Calu3 (cell line): ENCODE results near the gene CCL28. TPM values are rescaled to one million over a fixed set of nuclear protein-coding genes. Genes with fewer than 3 reads are reported as not detected.

ENCODE experiments used
- BruUV-seq: library from RNA; stranded (reverse); fragments of 400-500 nt; replicated peaks from 2 replicates; lab custom pipeline; 2021; lab: Mats Ljungman, UMichigan
- CTCF ChIA-PET: fragments of 300-600 bp; sonication (Branson Sonifier 250); formaldehyde crosslinking; loops from one replicate; lab custom pipeline; 2022; ENCODE audit warnings: antibody characterized with exemption; lab: Charles Lee
- DNase-seq: peaks from one replicate; pipeline ENCODE4 v3.0.0; 2022
- H3K27ac Mint-ChIP-seq: one replicate; pipeline ENCODE4 v1.8.0; 2022; ENCODE audit warnings: mixed read lengths; ENCODE audit not compliant: unreplicated experiment
- H3K27me3 Mint-ChIP-seq: one replicate; pipeline ENCODE4 v1.8.0; 2022; ENCODE audit warnings: mixed read lengths; ENCODE audit not compliant: unreplicated experiment
- H3K36me3 Mint-ChIP-seq: one replicate; pipeline ENCODE4 v1.8.0; 2022; ENCODE audit warnings: mild to moderate bottlenecking, moderate library complexity, mixed read lengths; ENCODE audit not compliant: insufficient read depth, unreplicated experiment
- H3K4me1 Mint-ChIP-seq: one replicate; pipeline ENCODE4 v1.8.0; 2022; ENCODE audit warnings: mild to moderate bottlenecking, low read depth, mixed read lengths; ENCODE audit not compliant: unreplicated experiment
- H3K4me3 Mint-ChIP-seq: one replicate; pipeline ENCODE4 v1.8.0; 2022; ENCODE audit warnings: mild to moderate bottlenecking, low read depth, moderate library complexity, mixed read lengths; ENCODE audit not compliant: unreplicated experiment
- H3K9me3 Mint-ChIP-seq: one replicate; pipeline ENCODE4 v1.8.0; 2022; ENCODE audit warnings: low read depth, mixed read lengths; ENCODE audit not compliant: unreplicated experiment
- CTCF ChIP-seq: fragments of 200-600 bp; IDR thresholded peaks from one replicate; pipeline ENCODE4 v1.8.0; 2022; ENCODE audit warnings: antibody characterized with exemption; ENCODE audit not compliant: unreplicated experiment
- intact Hi-C: fragments of 100-400 bp; cut with micrococcal nuclease; formaldehyde crosslinking; loops from one replicate; pipeline ENCODE4 v1.10.0; 2022; ENCODE audit not compliant: unreplicated experiment
- total RNA-seq: library from RNA; stranded (reverse); gene quantifications from 2 replicates; pipeline ENCODE4 v1.2.3, GENCODE V29; 2022

Gene CCL28
- total RNA-seq, 1 experiment from 2014 or later, result 12.2 TPM

- DNase-seq, result no peak
- intact Hi-C loops, result loop anchor here (1.0 kb wide), 1 partner anchor 84 kb away; no protein-coding TSS in a partner anchor
- TF ChIP-seq CTCF, result no peak
- Mint-ChIP-seq H3K27ac (peak overlapping the region; percentile 4), H3K36me3 (peaks cover 9% of the 10 kb centered on the region), H3K4me3 (no peak overlapping the region), H3K4me1 (peaks cover 21% of the 10 kb centered on the region), H3K27me3 (no peaks in the 10 kb centered on the region), H3K9me3 (peaks cover 12% of the 10 kb centered on the region)
- BruUV-seq, result no TSS peak
- CTCF ChIA-PET, result interaction anchor here (3.5 kb wide), 1 partner anchor 84 kb away, joined by 52 read pairs; the partner anchor contains the start of gene TMEM267
Measured at GRCh38 chr5:43400082-43400481, 12.1 kb downstream of the CCL28 start.

DNA sequence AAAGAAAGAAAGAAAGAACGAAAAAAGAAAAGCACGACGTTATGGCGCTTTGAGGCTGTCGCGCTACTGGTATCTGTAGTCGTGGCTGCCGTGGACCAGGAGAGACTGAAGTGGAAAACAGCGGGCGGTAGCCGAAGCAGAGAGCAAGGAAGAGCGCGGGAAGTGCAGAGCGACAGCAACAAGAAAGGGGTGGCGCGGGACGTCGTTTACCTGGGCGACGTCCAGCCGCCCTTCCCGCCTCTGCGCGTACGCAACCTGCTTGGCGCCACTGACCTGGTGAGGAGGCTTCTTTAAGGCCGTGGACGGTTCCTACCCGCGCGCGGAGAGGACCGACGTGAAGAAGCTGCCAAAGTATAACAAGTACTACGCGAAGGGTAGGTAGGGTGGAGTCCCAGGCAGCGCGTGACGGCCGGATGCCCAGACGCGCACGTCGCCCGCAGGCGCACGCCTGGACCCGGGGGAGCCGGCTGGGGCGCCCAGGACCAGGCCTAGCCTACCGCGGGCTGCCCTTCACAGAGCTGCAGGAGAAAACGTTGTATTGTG, 15.4 kb downstream of the CCL28 start:
- TF ChIP-seq CTCF, result no peak
- intact Hi-C loops, result no loop called here
- CTCF ChIA-PET, result no interaction called here
- no peak overlapping the region for H3K27ac Mint-ChIP-seq
- DNase-seq, result no peak
- H3K4me3 Mint-ChIP-seq, result no peak overlapping the region
- H3K36me3 Mint-ChIP-seq, result no peaks in the 10 kb centered on the region
- peaks cover 6% of the 10 kb centered on the region for H3K4me1 Mint-ChIP-seq
- BruUV-seq, result no TSS peak
- H3K9me3 Mint-ChIP-seq, result peaks cover 4% of the 10 kb centered on the region
- no peaks in the 10 kb centered on the region for H3K27me3 Mint-ChIP-seq

- intact Hi-C loops, result no loop called here
- no peaks in the 10 kb centered on the region for H3K36me3 Mint-ChIP-seq
- no peaks in the 10 kb centered on the region for H3K9me3 Mint-ChIP-seq
- H3K27me3 Mint-ChIP-seq, result no peaks in the 10 kb centered on the region
- BruUV-seq, result no TSS peak
- H3K4me1 Mint-ChIP-seq, result no peaks in the 10 kb centered on the region
- TF ChIP-seq CTCF, result no peak
- H3K4me3 Mint-ChIP-seq, result no peak overlapping the region
- CTCF ChIA-PET, result interaction anchor here (0.5 to 2.6 kb wide), 14 partner anchors 26 to 284 kb away, joined by 3 to 23 read pairs (median 3); partner anchors contain the start of genes HMGCS1, NIM1K and TMEM267
- no peak overlapping the region for H3K27ac Mint-ChIP-seq
- no peak for DNase-seq
Measured at GRCh38 chr5:43390471-43390870, 21.7 kb downstream of the CCL28 start.

DNA sequence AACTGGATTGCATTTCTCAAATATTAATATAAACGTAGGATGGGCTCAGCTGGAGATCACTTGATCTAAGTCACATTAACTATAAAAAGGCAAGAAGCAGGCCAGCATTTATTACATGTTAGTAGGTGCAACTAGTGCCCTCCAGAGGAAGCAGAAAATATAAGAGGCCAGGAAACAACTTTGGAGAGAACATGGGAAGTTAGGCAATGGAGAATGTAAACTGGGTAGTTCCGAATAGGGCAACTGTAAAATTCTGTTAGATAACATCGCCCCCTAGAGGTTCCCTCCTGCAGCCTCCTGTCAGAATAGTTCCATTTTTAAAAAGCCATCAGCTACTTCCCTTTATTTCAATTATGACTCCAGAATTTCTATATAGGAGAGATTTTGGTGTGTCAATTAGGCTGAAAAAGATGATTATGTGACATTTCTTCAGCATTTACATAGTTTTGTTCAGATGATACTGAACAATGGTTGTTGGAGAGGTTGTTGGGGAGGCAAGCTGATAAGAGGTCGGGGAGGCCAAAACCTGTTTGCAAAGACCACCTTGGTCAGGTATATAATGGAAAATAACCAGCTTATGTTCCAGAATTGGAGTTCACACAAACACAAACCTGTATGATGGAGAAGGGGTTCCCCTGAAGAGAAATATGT, 22.4 kb downstream of the CCL28 start:
- peak; percentile 80 for TF ChIP-seq CTCF
- H3K4me3 Mint-ChIP-seq, result no peak overlapping the region
- intact Hi-C loops, result loop anchor here (1.0 kb wide), 3 partner anchors 84 to 163 kb away; no protein-coding TSS in a partner anchor
- H3K27ac Mint-ChIP-seq, result no peak overlapping the region
- H3K4me1 Mint-ChIP-seq, result no peaks in the 10 kb centered on the region
- H3K9me3 Mint-ChIP-seq, result no peaks in the 10 kb centered on the region
- no peaks in the 10 kb centered on the region for H3K36me3 Mint-ChIP-seq
- DNase-seq, result peak; percentile 75
- CTCF ChIA-PET, result interaction anchor here (0.5 to 2.6 kb wide), 16 partner anchors 26 to 284 kb away, joined by 3 to 23 read pairs (median 3); partner anchors contain the start of genes HMGCS1, NIM1K and TMEM267
- H3K27me3 Mint-ChIP-seq, result no peaks in the 10 kb centered on the region
- BruUV-seq, result no TSS peak
